SK-N-SH (cell line): ENCODE results near the gene TJP2. TPM values are rescaled to one million over a fixed set of nuclear protein-coding genes. Genes with fewer than 3 reads are reported as not detected.

Experiments used
- CTCF ChIA-PET: fragments of 300-600, 350-600 bp; formaldehyde crosslinking; extraction: SDS; loops from one replicate; lab custom pipeline; 2021; lab: Yijun Ruan, JAX
- POLR2A ChIA-PET: fragments of 350-600 bp; sonication (Branson Sonifier 250); formaldehyde crosslinking; extraction: SDS; loops from one replicate; lab custom pipeline; 2020; ENCODE audit warnings: antibody characterized with exemption, inconsistent platforms; lab: Yijun Ruan, JAX
- DNase-seq: peaks from one replicate; pipeline ENCODE4 v3.0.0; 2012
- H2AFZ ChIP-seq: fragments of 200-600 bp; sonication (generic); 2 replicates; pipeline ENCODE4 v1.8.1; 2016; ENCODE audit warnings: antibody characterized with exemption, mild to moderate bottlenecking, low read depth
- H3F3A ChIP-seq: fragments of 200-600 bp; sonication (generic); replicated peaks from 2 replicates; pipeline ENCODE3; 2016; ENCODE audit warnings: antibody characterized with exemption, mild to moderate bottlenecking; ENCODE audit not compliant: insufficient read depth
- H3K27ac ChIP-seq, 2 experiments: fragments of 200-500 bp in 1 of 2; fragments of 200-600 bp in 1 of 2; sonication (Bioruptor generic) in 1 of 2; sonication (generic), shearing (Covaris generic) in 1 of 2; 2 replicates each; pipeline versions ENCODE4 v1.5.1 to v1.6.1; 2014 to 2016; ENCODE audit warnings: low read depth in 2 of 2, inconsistent platforms in 1 of 2, low read length in 1 of 2, mild to moderate bottlenecking in 1 of 2, mixed read lengths in 1 of 2
- H3K27me3 ChIP-seq: fragments of 200-600 bp; sonication (generic), shearing (Covaris generic); 2 replicates; pipeline ENCODE4 v1.6.1; 2016; ENCODE audit warnings: mixed run types; ENCODE audit not compliant: insufficient read depth
- H3K36me3 ChIP-seq, 2 experiments: fragments of 200-500 bp in 1 of 2; fragments of 200-600 bp in 1 of 2; sonication (Bioruptor generic) in 1 of 2; sonication (generic) in 1 of 2; replicated peaks in 1 of 2; 2 replicates each; pipeline versions ENCODE3 to v1.5.1; 2014 to 2016; ENCODE audit warnings: low read length in 1 of 2, mild to moderate bottlenecking in 1 of 2; ENCODE audit not compliant: insufficient read depth in 2 of 2, control insufficient read depth in 1 of 2
- H3K4me1 ChIP-seq, 2 experiments: fragments of 200-500 bp in 1 of 2; fragments of 200-600 bp in 1 of 2; sonication (Bioruptor generic) in 1 of 2; sonication (generic), shearing (Covaris generic) in 1 of 2; 2 replicates each; pipeline versions ENCODE4 v1.5.1 to v1.6.1; 2014 to 2016; ENCODE audit warnings: low read depth in 1 of 2, low read length in 1 of 2, mixed run types in 1 of 2; ENCODE audit not compliant: insufficient read depth in 2 of 2, control insufficient read depth in 1 of 2
- H3K4me2 ChIP-seq: fragments of 200-600 bp; sonication (generic), shearing (Covaris generic); 2 replicates; pipeline ENCODE4 v1.6.1; 2017; ENCODE audit warnings: mixed run types
- H3K4me3 ChIP-seq, 2 experiments: fragments of 200-500 bp in 1 of 2; fragments of 200-600 bp in 1 of 2; sonication (Bioruptor generic) in 1 of 2; sonication (generic), shearing (Covaris generic) in 1 of 2; 2 replicates each; pipeline versions ENCODE4 v1.5.1 to v1.8.1; 2014 to 2016; ENCODE audit warnings: low read depth in 2 of 2, inconsistent platforms in 1 of 2, low read length in 1 of 2, mild to moderate bottlenecking in 1 of 2, mixed read lengths in 1 of 2, moderate library complexity in 1 of 2
- H3K79me2 ChIP-seq: fragments of 200-600 bp; sonication (generic); 2 replicates; pipeline ENCODE4 v1.8.1; 2017; ENCODE audit warnings: mild to moderate bottlenecking; ENCODE audit not compliant: insufficient read depth
- H3K9ac ChIP-seq: fragments of 200-600 bp; sonication (generic); 2 replicates; pipeline ENCODE4 v1.6.1; 2017; ENCODE audit warnings: mixed run types
- H3K9me2 ChIP-seq: fragments of 200-600 bp; sonication (generic); 2 replicates; pipeline ENCODE4 v1.6.1; 2017; ENCODE audit warnings: mixed run types
- H3K9me3 ChIP-seq: fragments of 200-600 bp; sonication (generic); 2 replicates; pipeline ENCODE4 v1.6.1; 2017; ENCODE audit warnings: mixed run types, mild to moderate bottlenecking, moderate library complexity
- H4K20me1 ChIP-seq: fragments of 200-600 bp; sonication (generic); 2 replicates; pipeline ENCODE4 v1.6.1; 2017; ENCODE audit warnings: mild to moderate bottlenecking, mixed run types; ENCODE audit not compliant: insufficient read depth
- ELF1 ChIP-seq: IDR thresholded peaks from 2 replicates; pipeline ENCODE4 v1.4.0; 2012
- EP300 ChIP-seq, 2 experiments: IDR thresholded peaks; 2 replicates each; pipeline versions ENCODE4 v1.4.0 to v1.6.1; 2012; ENCODE audit warnings: borderline replicate concordance in 1 of 2, low read depth in 1 of 2, low read length in 1 of 2
- FOXJ3 ChIP-seq: sonication (generic); formaldehyde crosslinking; IDR thresholded peaks from 2 replicates; pipeline ENCODE4 v1.5.1; 2020; ENCODE audit warnings: mild to moderate bottlenecking, missing genetic modification reagents
- FOXM1 ChIP-seq: IDR thresholded peaks from 2 replicates; pipeline ENCODE4 v1.4.0; 2012; ENCODE audit warnings: low read depth, mild to moderate bottlenecking
- GATA2 ChIP-seq: sonication (generic); formaldehyde crosslinking; IDR thresholded peaks from 2 replicates; pipeline ENCODE4 v1.5.0; 2020; ENCODE audit warnings: mild to moderate bottlenecking, missing genetic modification reagents
- MEF2A ChIP-seq: IDR thresholded peaks from 2 replicates; pipeline ENCODE4 v1.4.0; 2012; ENCODE audit warnings: low read depth, borderline replicate concordance
- NFIC ChIP-seq: IDR thresholded peaks from 2 replicates; pipeline ENCODE4 v1.4.0; 2012; ENCODE audit warnings: borderline replicate concordance
- POLR2AphosphoS5 ChIP-seq: IDR thresholded peaks from 2 replicates; pipeline ENCODE4 v1.6.1; 2012; ENCODE audit warnings: low read depth, low read length
- RCOR1 ChIP-seq: fragments of 150-350 bp; IDR thresholded peaks from 2 replicates; pipeline ENCODE4 v1.6.1; 2017; ENCODE audit warnings: antibody characterized with exemption, low read length
- RFX5 ChIP-seq: IDR thresholded peaks from 2 replicates; pipeline ENCODE4 v1.6.1; 2012; ENCODE audit warnings: mild to moderate bottlenecking, improper control_type of control experiment, low read length
- SIN3A ChIP-seq: IDR thresholded peaks from 2 replicates; pipeline ENCODE4 v1.6.1; 2012; ENCODE audit warnings: low read depth, mild to moderate bottlenecking, low read length, moderate library complexity, borderline replicate concordance
- SMC3 ChIP-seq: IDR thresholded peaks from 2 replicates; pipeline ENCODE4 v1.6.1; 2012; ENCODE audit warnings: low read depth, low read length, improper control_type of control experiment
- TAF1 ChIP-seq: IDR thresholded peaks from 2 replicates; pipeline ENCODE4 v1.6.1; 2012; ENCODE audit warnings: low read depth, mild to moderate bottlenecking, low read length, moderate library complexity, borderline replicate concordance
- TCF12 ChIP-seq: IDR thresholded peaks from 2 replicates; pipeline ENCODE4 v1.4.0; 2012
- WGBS: methylation state at CpG from one replicate; pipeline ENCODE4 v1.1.6; 2017; ENCODE audit warnings: low lambda C conversion rate; 5-methylcytosine and 5-hydroxymethylcytosine counted together
- polyA plus RNA-seq, 3 experiments: library from polyadenylated mRNA; depleted of rRNA; stranded (reverse); fragments of >200 nt; gene quantifications; 2 replicates each; pipeline ENCODE4 v1.2.3, GENCODE V29; 2012
- TF ChIP-seq, protein P1 (sequence below): IDR thresholded peaks from 2 replicates; pipeline ENCODE4; 2012
- TF ChIP-seq, protein P2 (sequence below): IDR thresholded peaks from 2 replicates; pipeline ENCODE4 v1.4.0; 2012; ENCODE audit warnings: low read depth, borderline replicate concordance
- TF ChIP-seq, protein P3 (sequence below): fragments of 200-600 bp; sonication (generic); IDR thresholded peaks from 2 replicates; pipeline ENCODE4 v1.6.1; 2017; ENCODE audit warnings: antibody characterized with exemption, mild to moderate bottlenecking, moderate library complexity
- TF ChIP-seq, protein P4 (sequence below): IDR thresholded peaks from 2 replicates; pipeline ENCODE4 v1.6.1; 2012; ENCODE audit warnings: mild to moderate bottlenecking, low read depth, low read length, moderate library complexity

TJP2 gene
- polyA plus RNA-seq, 1 of the 3 experiments (the other 2 are of a cell fraction), result 17.7 TPM

DNA sequence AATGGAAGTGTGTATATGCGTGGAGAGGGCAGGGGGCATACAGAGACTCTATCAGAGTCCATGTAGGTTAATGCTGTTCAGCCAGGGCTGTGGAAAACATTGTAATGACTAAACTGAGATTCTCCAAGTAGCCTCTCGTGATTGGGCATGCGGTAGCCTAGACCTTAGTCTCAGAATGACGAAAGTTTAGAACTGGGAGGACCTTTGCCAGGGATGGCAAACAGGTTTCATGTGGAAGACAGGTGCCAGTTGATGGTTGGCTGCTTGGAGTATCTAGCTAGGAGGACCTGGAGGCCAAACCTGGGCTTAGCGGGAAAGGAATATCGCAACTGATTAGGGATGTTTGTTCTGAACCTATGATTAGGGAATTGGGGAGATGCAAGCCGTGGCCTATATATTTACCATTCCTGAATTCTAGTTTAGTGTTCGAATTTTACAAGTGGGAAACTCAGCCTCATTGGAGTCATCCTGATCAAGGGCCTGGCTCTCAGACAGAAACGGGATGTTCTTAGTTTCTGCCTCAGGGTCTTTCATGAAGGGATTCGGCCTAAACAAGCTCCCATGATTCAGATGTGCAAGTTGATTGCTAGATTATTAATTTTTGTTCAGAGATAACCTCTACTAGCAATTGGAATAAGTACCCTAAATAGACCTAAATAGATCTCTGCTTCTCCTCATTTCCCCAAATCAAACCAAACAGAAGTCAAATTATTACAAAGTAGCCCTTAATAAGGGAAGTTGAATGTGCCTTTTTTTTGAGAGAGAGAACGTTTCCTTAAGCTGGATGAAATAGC, 26.8 kb upstream of the TJP2 start:
- DNase-seq, result no peak
- Histone ChIP-seq H3K4me2 (no peak overlapping the region), H3K27me3 (no peaks in the 10 kb centered on the region), H3K79me2 (no peaks in the 10 kb centered on the region), H3K4me3 (no peak overlapping the region), H2AFZ (no peak overlapping the region), H3K9ac (no peak overlapping the region), H3K4me1 (peaks cover 8 to 22% of the 10 kb centered on the region in 2 experiments; a peak in 2 of 4 replicates), H3K36me3 (no peaks in the 10 kb centered on the region), H4K20me1 (no peaks in the 10 kb centered on the region), H3K9me3 (no peaks in the 10 kb centered on the region), H3K27ac (peak overlapping the region in 1 of 2 experiments; percentile 74; a peak in 1 of 4 replicates)
- POLR2A ChIA-PET, result no interaction called here
- WGBS, result 88% methylated on average over 10 of the region's 11 CpGs
- CTCF ChIA-PET, result interaction anchor here (1.1 kb wide), 1 partner anchor 46 kb away, joined by 3 read pairs; no protein-coding TSS in a partner anchor
- TF ChIP-seq TAF1 (no peak), GATA2 (peak; percentile 32; the same call in 1 of the 2 replicates), TCF12 (peak; percentile 15; the same call in 1 of the 2 replicates), RFX5 (no peak), EP300 (IDR thresholded peaks at IDR 0.05; ENCODE audit: borderline replicate concordance in 1 of 2, low read depth in 1 of 2, low read length in 1 of 2) (peak in 1 of 2 experiments; percentile 70; a peak in 2 of 4 replicates), RCOR1 (peak; percentile 62)
- TF ChIP-seq, protein P1, sequence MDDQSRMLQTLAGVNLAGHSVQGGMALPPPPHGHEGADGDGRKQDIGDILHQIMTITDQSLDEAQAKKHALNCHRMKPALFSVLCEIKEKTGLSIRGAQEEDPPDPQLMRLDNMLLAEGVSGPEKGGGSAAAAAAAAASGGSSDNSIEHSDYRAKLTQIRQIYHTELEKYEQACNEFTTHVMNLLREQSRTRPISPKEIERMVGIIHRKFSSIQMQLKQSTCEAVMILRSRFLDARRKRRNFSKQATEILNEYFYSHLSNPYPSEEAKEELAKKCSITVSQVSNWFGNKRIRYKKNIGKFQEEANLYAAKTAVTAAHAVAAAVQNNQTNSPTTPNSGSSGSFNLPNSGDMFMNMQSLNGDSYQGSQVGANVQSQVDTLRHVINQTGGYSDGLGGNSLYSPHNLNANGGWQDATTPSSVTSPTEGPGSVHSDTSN, result no peak
- TF ChIP-seq, all 33 proteins: peak for 4
- peaks cover 12% of the 10 kb centered on the region for H3F3A ChIP-seq
- no peaks in the 10 kb centered on the region for H3K9me2 ChIP-seq

DNA sequence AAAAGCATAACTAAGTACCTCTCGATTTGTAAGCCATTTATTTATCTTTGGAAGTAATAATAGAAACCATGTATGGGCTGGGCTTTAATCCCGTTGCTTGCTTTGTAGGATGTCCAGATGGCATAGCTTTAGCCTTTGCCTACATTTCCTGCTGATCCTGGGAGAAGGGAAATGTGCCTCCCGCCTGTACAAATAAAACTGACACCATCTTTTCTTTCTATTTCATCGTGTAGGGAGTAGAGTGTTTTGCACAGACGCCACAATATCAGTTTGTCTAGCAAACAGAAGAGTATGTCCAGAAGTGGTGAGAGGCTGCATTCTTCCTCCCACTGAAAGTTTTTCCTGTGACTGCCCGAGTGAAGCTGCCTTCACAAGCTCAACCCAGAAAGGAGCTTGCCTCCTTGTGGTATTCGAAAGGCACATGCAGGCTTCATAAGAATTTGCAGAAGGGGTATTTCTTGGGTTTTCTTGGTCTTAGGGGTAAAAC, 24.7 kb upstream of the TJP2 start:
- POLR2A ChIA-PET, result no interaction called here
- H3K79me2 ChIP-seq, result no peaks in the 10 kb centered on the region
- H3K4me1 ChIP-seq, result peaks cover 8 to 21% of the 10 kb centered on the region in 2 experiments; a peak in 2 of 4 replicates
- H3K9me3 ChIP-seq, result no peaks in the 10 kb centered on the region
- no peaks in the 10 kb centered on the region for H3K27me3 ChIP-seq
- peaks cover 12% of the 10 kb centered on the region for H3F3A ChIP-seq
- H3K9ac ChIP-seq, result no peak overlapping the region
- H3K27ac ChIP-seq, result peak overlapping the region in 1 of 2 experiments; percentile 36; a peak in 1 of 4 replicates
- no peaks in the 10 kb centered on the region for H3K9me2 ChIP-seq
- no peak overlapping the region for H3K4me3 ChIP-seq
- no peaks in the 10 kb centered on the region for H3K36me3 ChIP-seq
- CTCF ChIA-PET, result interaction anchor here (1.0 to 2.6 kb wide), 6 partner anchors 8 to 114 kb away, joined by 3 to 9 read pairs (median 4); partner anchors contain the start of gene FXN
- H3K4me2 ChIP-seq, result peak overlapping the region; percentile 32; the same call in 1 of the 2 replicates
- 55% methylated on average over 7 of the region's 7 CpGs for WGBS
- no peaks in the 10 kb centered on the region for H4K20me1 ChIP-seq
- 0 out of 2 replicates have a peak overlapping the region, but pooled peaks have one; percentile 3 for H2AFZ ChIP-seq
- DNase-seq, result no peak
- TF ChIP-seq MEF2A (no peak), SMC3 (no peak), POLR2AphosphoS5 (no peak), ELF1 (no peak), RFX5 (no peak), FOXJ3 (CRISPR knock-in tag) (no peak), SIN3A (no peak), NFIC (no peak), TCF12 (0 out of 2 replicates have a peak, but pooled peaks have one; percentile 14), TAF1 (no peak), EP300 (IDR thresholded peaks at IDR 0.05; ENCODE audit: borderline replicate concordance in 1 of 2, low read depth in 1 of 2, low read length in 1 of 2) (no peak), FOXM1 (no peak)
- TF ChIP-seq, protein P2, sequence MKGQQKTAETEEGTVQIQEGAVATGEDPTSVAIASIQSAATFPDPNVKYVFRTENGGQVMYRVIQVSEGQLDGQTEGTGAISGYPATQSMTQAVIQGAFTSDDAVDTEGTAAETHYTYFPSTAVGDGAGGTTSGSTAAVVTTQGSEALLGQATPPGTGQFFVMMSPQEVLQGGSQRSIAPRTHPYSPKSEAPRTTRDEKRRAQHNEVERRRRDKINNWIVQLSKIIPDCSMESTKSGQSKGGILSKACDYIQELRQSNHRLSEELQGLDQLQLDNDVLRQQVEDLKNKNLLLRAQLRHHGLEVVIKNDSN, result no peak
- TF ChIP-seq, protein P3, sequence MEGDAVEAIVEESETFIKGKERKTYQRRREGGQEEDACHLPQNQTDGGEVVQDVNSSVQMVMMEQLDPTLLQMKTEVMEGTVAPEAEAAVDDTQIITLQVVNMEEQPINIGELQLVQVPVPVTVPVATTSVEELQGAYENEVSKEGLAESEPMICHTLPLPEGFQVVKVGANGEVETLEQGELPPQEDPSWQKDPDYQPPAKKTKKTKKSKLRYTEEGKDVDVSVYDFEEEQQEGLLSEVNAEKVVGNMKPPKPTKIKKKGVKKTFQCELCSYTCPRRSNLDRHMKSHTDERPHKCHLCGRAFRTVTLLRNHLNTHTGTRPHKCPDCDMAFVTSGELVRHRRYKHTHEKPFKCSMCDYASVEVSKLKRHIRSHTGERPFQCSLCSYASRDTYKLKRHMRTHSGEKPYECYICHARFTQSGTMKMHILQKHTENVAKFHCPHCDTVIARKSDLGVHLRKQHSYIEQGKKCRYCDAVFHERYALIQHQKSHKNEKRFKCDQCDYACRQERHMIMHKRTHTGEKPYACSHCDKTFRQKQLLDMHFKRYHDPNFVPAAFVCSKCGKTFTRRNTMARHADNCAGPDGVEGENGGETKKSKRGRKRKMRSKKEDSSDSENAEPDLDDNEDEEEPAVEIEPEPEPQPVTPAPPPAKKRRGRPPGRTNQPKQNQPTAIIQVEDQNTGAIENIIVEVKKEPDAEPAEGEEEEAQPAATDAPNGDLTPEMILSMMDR, result peak; percentile 31
- TF ChIP-seq, protein P4, sequence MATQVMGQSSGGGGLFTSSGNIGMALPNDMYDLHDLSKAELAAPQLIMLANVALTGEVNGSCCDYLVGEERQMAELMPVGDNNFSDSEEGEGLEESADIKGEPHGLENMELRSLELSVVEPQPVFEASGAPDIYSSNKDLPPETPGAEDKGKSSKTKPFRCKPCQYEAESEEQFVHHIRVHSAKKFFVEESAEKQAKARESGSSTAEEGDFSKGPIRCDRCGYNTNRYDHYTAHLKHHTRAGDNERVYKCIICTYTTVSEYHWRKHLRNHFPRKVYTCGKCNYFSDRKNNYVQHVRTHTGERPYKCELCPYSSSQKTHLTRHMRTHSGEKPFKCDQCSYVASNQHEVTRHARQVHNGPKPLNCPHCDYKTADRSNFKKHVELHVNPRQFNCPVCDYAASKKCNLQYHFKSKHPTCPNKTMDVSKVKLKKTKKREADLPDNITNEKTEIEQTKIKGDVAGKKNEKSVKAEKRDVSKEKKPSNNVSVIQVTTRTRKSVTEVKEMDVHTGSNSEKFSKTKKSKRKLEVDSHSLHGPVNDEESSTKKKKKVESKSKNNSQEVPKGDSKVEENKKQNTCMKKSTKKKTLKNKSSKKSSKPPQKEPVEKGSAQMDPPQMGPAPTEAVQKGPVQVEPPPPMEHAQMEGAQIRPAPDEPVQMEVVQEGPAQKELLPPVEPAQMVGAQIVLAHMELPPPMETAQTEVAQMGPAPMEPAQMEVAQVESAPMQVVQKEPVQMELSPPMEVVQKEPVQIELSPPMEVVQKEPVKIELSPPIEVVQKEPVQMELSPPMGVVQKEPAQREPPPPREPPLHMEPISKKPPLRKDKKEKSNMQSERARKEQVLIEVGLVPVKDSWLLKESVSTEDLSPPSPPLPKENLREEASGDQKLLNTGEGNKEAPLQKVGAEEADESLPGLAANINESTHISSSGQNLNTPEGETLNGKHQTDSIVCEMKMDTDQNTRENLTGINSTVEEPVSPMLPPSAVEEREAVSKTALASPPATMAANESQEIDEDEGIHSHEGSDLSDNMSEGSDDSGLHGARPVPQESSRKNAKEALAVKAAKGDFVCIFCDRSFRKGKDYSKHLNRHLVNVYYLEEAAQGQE, result no peak
